ENCODE measurements around the gene FAM228A.

The FAM228A gene

GRCh38 chr2:24163186-24163585 lies 11.7 kb upstream of the FAM228A start:
- no peaks in the 10 kb centered on the region for H3K36me3 ChIP-seq (ENCODE audit: low read length)
- no peaks in the 10 kb centered on the region for H3F3A ChIP-seq (ENCODE audit: insufficient read depth)
- no peaks in the 10 kb centered on the region for H3K79me2 ChIP-seq (ENCODE audit: insufficient read depth, low read length)
- no peak overlapping the region for H3K4me3 ChIP-seq (ENCODE audit: insufficient read depth, low read length, poor library complexity, severe bottlenecking)
- H2AFZ ChIP-seq (ENCODE audit: low read depth, low read length, severe bottlenecking): no peak overlapping the region
- no peaks in the 10 kb centered on the region for H3K9me3 ChIP-seq (ENCODE audit: insufficient read depth, low read length)
- no peaks in the 10 kb centered on the region for H4K20me1 ChIP-seq (ENCODE audit: low read depth, low read length)
- no peak overlapping the region for H3K4me2 ChIP-seq (ENCODE audit: low read depth, low read length, poor library complexity, severe bottlenecking)
- H3K27me3 ChIP-seq (ENCODE audit: low read length): no peaks in the 10 kb centered on the region
- H3K9ac ChIP-seq (ENCODE audit: low read length): no peak overlapping the region
- no peaks in the 10 kb centered on the region for H3K9me2 ChIP-seq (replicated peaks; ENCODE audit: insufficient read depth, low read length)
- no peak overlapping the region for H3K27ac ChIP-seq (ENCODE audit: low read depth, low read length)
- TF ChIP-seq CTCF (IDR thresholded peaks at IDR 0.05; ENCODE audit: insufficient read depth, low read length, poor library complexity, severe bottlenecking) (no peak), EZH2phosphoT487 (conservative IDR thresholded peaks at IDR 0.05; ENCODE audit: low read length) (no peak)

GRCh38 chr2:24163601-24164000 lies 11.3 kb upstream of the FAM228A start:
- Histone ChIP-seq H3K9ac (ENCODE audit: low read length) (no peak overlapping the region), H3K9me3 (ENCODE audit: insufficient read depth, low read length) (no peaks in the 10 kb centered on the region), H3K27me3 (ENCODE audit: low read length) (no peaks in the 10 kb centered on the region), H3K36me3 (ENCODE audit: low read length) (no peaks in the 10 kb centered on the region), H4K20me1 (ENCODE audit: low read depth, low read length) (no peaks in the 10 kb centered on the region), H2AFZ (ENCODE audit: low read depth, low read length, severe bottlenecking) (no peak overlapping the region), H3K79me2 (ENCODE audit: insufficient read depth, low read length) (no peaks in the 10 kb centered on the region), H3K9me2 (replicated peaks; ENCODE audit: insufficient read depth, low read length) (no peaks in the 10 kb centered on the region), H3K4me3 (ENCODE audit: insufficient read depth, low read length, poor library complexity, severe bottlenecking) (no peak overlapping the region), H3K27ac (ENCODE audit: low read depth, low read length) (no peak overlapping the region), H3F3A (ENCODE audit: insufficient read depth) (no peaks in the 10 kb centered on the region), H3K4me2 (ENCODE audit: low read depth, low read length, poor library complexity, severe bottlenecking) (no peak overlapping the region)
- TF ChIP-seq CTCF (IDR thresholded peaks at IDR 0.05; ENCODE audit: insufficient read depth, low read length, poor library complexity, severe bottlenecking): no peak
- TF ChIP-seq EZH2phosphoT487 (conservative IDR thresholded peaks at IDR 0.05; ENCODE audit: low read length): no peak

GRCh38 chr2:24164416-24164973 lies 10.4 kb upstream of the FAM228A start:
- Histone ChIP-seq H3K4me3 (ENCODE audit: insufficient read depth, low read length, poor library complexity, severe bottlenecking) (no peak overlapping the region), H3K36me3 (ENCODE audit: low read length) (no peaks in the 10 kb centered on the region), H3K27ac (ENCODE audit: low read depth, low read length) (no peak overlapping the region), H3K79me2 (ENCODE audit: insufficient read depth, low read length) (no peaks in the 10 kb centered on the region), H3K27me3 (ENCODE audit: low read length) (no peaks in the 10 kb centered on the region), H4K20me1 (ENCODE audit: low read depth, low read length) (no peaks in the 10 kb centered on the region), H3K9me3 (ENCODE audit: insufficient read depth, low read length) (no peaks in the 10 kb centered on the region), H2AFZ (ENCODE audit: low read depth, low read length, severe bottlenecking) (peak overlapping the region; percentile 61), H3K9me2 (replicated peaks; ENCODE audit: insufficient read depth, low read length) (no peaks in the 10 kb centered on the region), H3K4me2 (ENCODE audit: low read depth, low read length, poor library complexity, severe bottlenecking) (peak overlapping the region; percentile 15), H3K9ac (ENCODE audit: low read length) (no peak overlapping the region), H3F3A (ENCODE audit: insufficient read depth) (no peaks in the 10 kb centered on the region)
- no peak for TF ChIP-seq EZH2phosphoT487 (conservative IDR thresholded peaks at IDR 0.05; ENCODE audit: low read length)
- TF ChIP-seq CTCF (IDR thresholded peaks at IDR 0.05; ENCODE audit: insufficient read depth, low read length, poor library complexity, severe bottlenecking): peak; percentile 99

Data from SU-DHL-6 (cell line).